NOMO-1 treated with DMSO at 0.1 percent for 48 hours (cell line): ENCODE data around the gene PNPLA1.

Experiments used
- DNase-seq: peaks from one replicate; lab custom pipeline; 2025; ENCODE audit not compliant: unreplicated experiment; lab: John Stamatoyannopoulos, UW

The PNPLA1 gene

GRCh38 chr6:36269834-36270705 lies at the start of gene PNPLA1:
Gene PNPLA1 (plus strand): TSS chr6:36270060. CDS start chr6:36270460, 400 bp downstream.
- no peak for DNase-seq

- DNase-seq: no peak
Observed at GRCh38 chr6:36220226-36220625, 49.6 kb upstream of the PNPLA1 start.

DNA sequence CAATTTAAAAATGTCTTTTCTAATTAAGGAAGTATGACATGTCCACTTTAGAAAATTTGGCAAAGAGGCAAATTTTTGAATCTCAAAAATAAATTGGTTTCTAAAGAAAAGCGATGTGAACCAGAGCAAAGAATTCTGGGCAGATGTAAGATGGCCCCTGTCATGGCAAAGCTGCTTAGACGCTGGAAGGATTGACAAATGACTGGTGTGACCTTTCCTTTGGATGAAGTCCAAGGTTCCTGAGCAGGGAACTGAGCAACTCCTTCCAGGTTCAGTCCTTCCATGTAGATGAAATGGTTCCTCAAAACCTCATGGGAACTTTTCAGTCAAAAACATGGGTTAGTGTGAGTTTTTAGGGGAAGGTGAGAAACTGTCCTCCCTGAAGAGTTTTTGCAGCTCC lies 48.2 kb upstream of the PNPLA1 start:
- DNase-seq: no peak

DNA sequence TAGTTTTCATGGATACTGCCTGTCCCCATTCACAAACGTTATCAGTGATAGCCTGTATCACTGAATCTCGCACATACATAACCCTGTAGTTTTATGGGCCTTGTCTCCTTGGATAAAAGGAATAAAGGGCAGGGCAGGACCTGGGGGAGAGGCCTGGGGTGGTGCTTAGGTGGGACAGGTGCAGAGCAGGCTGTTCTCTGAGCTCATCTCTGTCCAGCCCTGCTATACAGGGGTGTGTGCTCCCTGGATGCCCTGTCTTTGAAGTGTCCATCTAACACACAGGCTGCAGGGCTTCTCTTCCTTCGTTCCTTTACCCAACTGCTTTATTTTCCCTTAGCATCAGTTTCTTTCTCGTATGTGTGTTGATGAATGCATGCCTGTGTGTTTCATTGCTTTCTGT lies 46.9 kb upstream of the PNPLA1 start:
- no peak for DNase-seq

DNA sequence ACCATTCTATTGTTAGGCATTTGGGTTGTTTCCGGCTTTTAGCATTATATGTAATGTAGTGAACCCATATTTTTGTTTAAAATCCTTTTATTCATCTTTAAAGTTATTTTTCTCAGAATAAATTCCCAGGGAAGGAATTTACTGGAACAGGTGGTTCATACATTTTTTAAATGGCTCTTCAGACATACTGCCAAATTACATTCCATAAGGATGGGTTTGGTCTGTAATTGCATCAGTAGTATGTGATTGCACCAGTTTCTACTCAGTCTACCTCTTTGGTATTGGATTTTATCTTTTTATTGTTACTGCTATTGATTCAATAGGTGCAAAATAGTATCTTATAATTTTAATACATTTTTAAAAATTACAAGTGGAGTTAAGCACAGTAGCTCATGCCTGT lies 46.2 kb upstream of the PNPLA1 start:
- DNase-seq: no peak

- DNase-seq: no peak
Observed at GRCh38 chr6:36224918-36225461, 44.9 kb upstream of the PNPLA1 start.

DNA sequence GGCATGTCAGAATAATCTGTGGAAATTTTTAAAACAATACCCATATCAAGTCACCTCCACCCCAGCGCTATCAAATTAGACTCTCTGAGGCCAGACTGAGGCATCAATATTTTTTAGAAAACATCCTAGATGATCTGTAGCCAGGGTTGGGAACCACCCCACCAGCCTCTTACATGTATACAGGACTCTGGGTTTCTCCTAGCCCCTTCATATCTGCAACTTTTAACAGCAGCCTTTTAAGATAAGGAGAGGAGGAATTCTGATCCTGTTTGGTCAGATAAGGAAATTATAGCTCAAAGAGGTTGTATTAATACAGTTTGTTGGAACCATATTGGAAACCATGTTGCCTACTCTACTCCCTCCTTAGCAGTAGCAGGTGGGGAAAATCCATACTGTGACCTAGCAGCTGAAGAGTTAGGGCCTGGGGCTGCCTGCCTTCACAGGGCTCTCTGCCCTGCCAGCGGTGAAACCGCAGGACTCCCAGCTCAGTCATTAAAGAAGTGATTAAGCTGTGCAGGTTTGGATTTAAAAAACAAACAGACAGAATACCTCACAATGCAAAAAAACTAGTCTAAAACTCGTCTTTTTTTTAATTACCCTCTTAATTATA lies 43.3 kb upstream of the PNPLA1 start:
- no peak for DNase-seq

GRCh38 chr6:36227379-36228228 lies 42.3 kb upstream of the PNPLA1 start:
- no peak for DNase-seq

- no peak for DNase-seq
Observed at GRCh38 chr6:36229223-36229622, 40.6 kb upstream of the PNPLA1 start.

DNA sequence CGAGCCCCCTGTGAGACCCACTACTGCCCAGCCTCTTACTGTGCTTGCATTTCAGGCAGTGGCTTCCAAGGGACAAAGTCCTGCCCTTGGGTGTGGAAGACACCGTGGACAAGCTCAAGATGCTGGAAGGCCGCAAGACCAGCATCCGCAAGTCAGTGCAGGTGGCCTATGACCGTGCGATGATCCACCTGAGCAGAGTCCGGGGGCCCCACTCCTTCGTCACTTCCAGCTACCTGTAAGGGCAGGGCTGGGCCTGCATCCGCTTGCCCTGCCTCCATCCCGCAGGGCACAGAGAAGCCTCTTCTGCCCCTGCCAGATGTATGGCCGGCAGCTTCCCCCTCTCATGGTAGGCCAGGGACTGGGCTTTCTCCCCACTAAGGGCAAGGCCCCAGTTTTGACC lies 39.5 kb upstream of the PNPLA1 start:
- DNase-seq: no peak

- DNase-seq: peak; percentile 65
Observed at GRCh38 chr6:36232172-36232571, 37.7 kb upstream of the PNPLA1 start.

DNA sequence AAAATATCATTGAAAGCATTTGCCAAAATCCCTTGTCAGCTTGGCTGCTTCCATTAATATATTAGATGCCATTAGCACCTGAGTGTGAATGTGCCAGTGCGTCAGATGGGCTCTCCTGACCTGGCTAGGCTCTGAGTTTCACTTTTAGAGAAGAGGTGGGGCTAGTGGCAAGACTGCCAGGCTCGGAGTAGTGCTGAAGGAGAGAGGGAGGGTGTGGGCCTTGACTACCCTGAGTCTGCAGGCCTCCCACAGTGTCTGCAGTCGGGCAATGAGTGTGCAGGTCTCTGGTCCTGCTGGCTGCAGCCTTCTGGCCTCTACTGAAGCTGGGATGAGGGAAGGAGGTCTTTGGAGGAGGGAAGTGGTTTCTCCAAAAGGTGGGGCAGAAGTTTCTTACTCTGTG lies 34.6 kb upstream of the PNPLA1 start:
- no peak for DNase-seq

GRCh38 chr6:36235862-36236261 lies 34.0 kb upstream of the PNPLA1 start:
- no peak for DNase-seq

DNA sequence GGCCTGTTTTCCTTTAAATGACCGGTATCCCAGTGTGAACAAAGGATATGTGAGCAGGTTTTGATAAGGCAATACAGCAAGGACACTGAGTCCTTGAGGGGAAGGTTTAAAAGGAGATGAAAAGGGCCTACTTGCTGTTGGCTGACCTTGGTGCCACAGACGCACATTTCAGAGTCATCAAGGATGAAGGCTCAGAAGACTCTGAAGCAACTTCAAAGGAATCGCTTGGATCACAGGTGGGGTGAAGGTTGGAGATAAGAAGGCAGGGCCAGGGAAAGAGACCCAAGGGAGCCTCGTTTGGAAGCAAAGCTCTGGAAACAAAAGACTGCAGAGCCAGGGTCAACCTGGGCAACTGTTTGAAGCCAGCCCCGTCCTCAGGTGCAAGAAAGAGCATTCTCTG lies 30.1 kb upstream of the PNPLA1 start:
- DNase-seq: no peak

DNA sequence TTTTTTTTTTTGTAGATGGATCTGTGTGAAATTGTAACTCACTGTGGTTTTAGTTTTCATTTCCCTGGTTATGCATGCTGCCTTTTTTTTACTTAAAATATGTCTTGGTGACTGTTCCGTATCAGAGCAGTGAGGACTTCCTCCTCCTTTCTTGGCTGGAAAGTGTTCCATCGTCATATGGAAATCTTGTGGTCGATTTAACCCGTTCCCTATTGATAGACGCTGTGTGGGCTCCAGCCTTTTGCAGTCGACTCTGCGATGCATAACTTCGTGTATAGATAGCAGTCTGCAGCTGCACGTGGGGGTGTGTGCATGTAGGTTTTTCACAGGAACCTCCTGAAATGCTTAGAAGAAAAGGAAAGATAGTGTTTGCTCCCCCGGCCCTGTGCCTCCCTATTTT lies 28.1 kb upstream of the PNPLA1 start:
- DNase-seq: peak; percentile 62

DNA sequence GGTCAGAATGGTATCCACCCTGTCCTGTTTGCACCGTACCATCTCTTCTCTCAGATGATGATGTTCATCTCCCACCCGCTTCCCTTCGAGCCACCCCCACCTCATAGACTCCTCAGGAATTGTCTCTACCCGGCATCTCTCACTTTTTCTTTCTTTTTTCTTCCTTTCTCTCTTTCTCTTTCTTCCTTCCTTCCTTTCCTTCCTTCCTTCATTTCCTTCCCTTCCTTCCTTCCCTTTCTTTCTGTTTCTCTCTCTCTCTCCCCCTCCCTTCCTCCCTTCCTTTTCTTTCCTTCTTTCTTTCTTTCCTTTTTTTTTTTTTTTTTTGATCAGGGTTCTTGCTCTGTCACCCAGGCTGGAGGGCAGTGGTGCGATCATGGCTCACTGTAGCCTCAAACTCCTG lies 27.7 kb upstream of the PNPLA1 start:
- DNase-seq: no peak

DNA sequence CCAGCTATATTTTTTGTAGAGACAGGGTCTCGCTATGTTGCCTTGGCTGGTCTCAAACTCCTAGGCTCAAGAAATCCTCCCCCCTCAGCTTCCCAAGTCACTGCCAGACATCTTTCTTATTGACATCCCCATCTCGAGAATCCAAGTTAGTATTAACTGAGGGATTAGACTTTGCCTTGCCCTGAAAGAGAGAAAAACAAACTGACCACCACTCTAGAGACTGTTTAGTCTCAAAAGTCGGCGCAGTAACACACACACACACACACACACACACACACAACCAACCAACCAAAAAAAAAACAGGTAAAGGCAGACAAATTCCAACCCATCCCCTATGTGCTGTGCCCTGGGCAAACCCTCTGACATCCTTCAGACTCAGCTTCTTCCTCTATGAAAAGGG lies 27.2 kb upstream of the PNPLA1 start:
- DNase-seq: no peak

GRCh38 chr6:36243562-36244212 lies 26.2 kb upstream of the PNPLA1 start:
- no peak for DNase-seq

DNA sequence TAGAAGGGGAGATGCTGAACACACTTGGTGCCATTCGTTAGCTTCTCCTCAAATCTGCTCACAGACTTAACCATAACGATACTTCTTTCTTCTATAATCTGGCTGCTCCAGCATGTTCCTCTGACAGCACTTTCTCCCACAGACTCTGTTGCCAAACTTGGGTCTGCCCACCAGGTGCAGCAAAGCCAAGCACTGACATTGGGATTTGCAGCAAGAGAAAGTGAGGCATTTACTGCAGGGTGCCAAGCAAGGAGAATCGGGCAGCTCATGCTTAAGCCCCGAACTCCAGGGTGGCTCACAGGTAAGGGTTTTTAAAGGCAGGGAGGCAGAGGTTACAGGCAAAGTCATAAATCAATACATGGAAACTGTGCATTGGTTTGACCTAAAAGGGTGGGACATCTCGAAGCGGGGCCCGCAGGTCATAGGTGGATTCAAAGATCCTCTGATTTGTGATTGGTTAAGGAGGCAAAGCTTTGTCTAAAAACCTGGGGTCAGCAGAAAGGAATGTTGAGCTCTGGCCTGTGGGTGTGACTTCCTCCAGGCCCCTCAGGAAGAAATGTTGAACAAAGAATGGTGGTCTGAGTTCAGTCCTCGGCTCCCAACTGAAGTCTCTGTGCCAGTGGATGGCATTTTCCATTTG lies 25.1 kb upstream of the PNPLA1 start:
- no peak for DNase-seq

GRCh38 chr6:36245572-36246061 lies 24.2 kb upstream of the PNPLA1 start:
- DNase-seq: no peak
